OCI-LY3 (cell line): ENCODE results near the gene VSIG10L.

Experiments used
- H2AFZ ChIP-seq: fragments of 200-600, 300-600 bp; shearing (Covaris generic); 2 replicates; pipeline ENCODE4 v1.6.0; 2014; ENCODE audit warnings: antibody characterized with exemption, low read depth, low read length
- H3K27ac ChIP-seq: fragments of 200-600, 300-600 bp; sonication (generic); 2 replicates; pipeline ENCODE4 v1.5.1; 2014; ENCODE audit warnings: mild to moderate bottlenecking, low read length, moderate library complexity, mixed read lengths
- H3K27me3 ChIP-seq: fragments of 200-600, 300-600 bp; sonication (generic); 2 replicates; pipeline ENCODE4 v1.6.1; 2014; ENCODE audit warnings: low read depth, low read length, mixed read lengths
- H3K36me3 ChIP-seq: fragments of 200-600, 300-600 bp; sonication (generic); replicated peaks from 2 replicates; pipeline ENCODE3; 2014; ENCODE audit warnings: low read depth, low read length, mixed read lengths
- H3K4me1 ChIP-seq: fragments of 300-600, 200-600 bp; sonication (generic); 2 replicates; pipeline ENCODE4 v1.6.1; 2014; ENCODE audit warnings: low read length, mixed read lengths
- H3K4me2 ChIP-seq: fragments of 200-600, 300-600 bp; sonication (generic); 2 replicates; pipeline ENCODE4 v1.6.1; 2014; ENCODE audit warnings: low read length, mixed read lengths
- H3K4me3 ChIP-seq: fragments of 300-600, 200-600 bp; sonication (generic); 2 replicates; pipeline ENCODE4 v1.5.1; 2014; ENCODE audit warnings: antibody characterized with exemption, mild to moderate bottlenecking, low read length, moderate library complexity
- H3K79me2 ChIP-seq: fragments of 300-600, 200-600 bp; shearing (Covaris generic); 2 replicates; pipeline ENCODE4 v1.6.1; 2014; ENCODE audit warnings: mild to moderate bottlenecking, low read length, mixed read lengths
- H3K9ac ChIP-seq: fragments of 300-600, 200-600 bp; shearing (Covaris generic); 2 replicates; pipeline ENCODE4 v1.6.0; 2014; ENCODE audit warnings: mild to moderate bottlenecking, low read length, moderate library complexity
- H3K9me3 ChIP-seq: fragments of 200-600, 300-600 bp; shearing (Covaris generic); 2 replicates; pipeline ENCODE4 v1.6.1; 2014; ENCODE audit warnings: low read length, mixed read lengths; ENCODE audit not compliant: insufficient read depth
- H4K20me1 ChIP-seq: fragments of 200-600, 300-600 bp; sonication (generic); 2 replicates; pipeline ENCODE4 v1.6.1; 2016; ENCODE audit warnings: low read length, mixed read lengths; ENCODE audit not compliant: insufficient read depth
- EZH2phosphoT487 ChIP-seq: fragments of 200-600 bp; shearing (Covaris generic); IDR thresholded peaks from 2 replicates; pipeline ENCODE4 v1.6.1; 2018; ENCODE audit warnings: antibody characterized with exemption, mixed run types, low read depth
- TF ChIP-seq, protein P1 (sequence below): fragments of 200-600, 300-600 bp; sonication (generic); IDR thresholded peaks from 2 replicates; pipeline ENCODE4 v1.5.1; 2014; ENCODE audit warnings: antibody characterized with exemption, low read length, low read depth

VSIG10L gene

DNA sequence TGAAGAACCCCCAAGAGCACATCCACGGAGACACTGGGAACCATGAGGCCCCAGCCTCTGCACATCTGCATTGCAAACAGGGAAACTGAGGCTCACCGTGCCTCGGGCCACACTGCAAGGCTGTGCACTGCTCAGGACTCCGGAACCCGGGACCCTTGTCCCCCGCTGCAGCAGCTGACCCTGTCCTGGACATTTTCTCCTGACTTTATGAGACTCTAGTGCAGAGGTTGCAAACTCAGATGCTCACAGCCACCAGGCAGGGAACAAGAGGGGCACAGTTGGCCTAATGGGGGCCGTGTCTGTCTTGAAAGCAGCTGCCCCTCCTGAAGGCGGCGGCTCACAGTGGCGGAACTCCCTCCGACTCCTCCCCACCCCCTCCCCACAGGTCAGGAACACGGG lies 47.0 kb downstream of the VSIG10L start:
- H3K9ac ChIP-seq, result no peak overlapping the region
- no peaks in the 10 kb centered on the region for H3K79me2 ChIP-seq
- H3K4me2 ChIP-seq, result no peak overlapping the region
- H4K20me1 ChIP-seq, result no peaks in the 10 kb centered on the region
- H3K36me3 ChIP-seq, result no peaks in the 10 kb centered on the region
- no peak overlapping the region for H3K27ac ChIP-seq
- no peak for TF ChIP-seq EZH2phosphoT487
- TF ChIP-seq, protein P1, sequence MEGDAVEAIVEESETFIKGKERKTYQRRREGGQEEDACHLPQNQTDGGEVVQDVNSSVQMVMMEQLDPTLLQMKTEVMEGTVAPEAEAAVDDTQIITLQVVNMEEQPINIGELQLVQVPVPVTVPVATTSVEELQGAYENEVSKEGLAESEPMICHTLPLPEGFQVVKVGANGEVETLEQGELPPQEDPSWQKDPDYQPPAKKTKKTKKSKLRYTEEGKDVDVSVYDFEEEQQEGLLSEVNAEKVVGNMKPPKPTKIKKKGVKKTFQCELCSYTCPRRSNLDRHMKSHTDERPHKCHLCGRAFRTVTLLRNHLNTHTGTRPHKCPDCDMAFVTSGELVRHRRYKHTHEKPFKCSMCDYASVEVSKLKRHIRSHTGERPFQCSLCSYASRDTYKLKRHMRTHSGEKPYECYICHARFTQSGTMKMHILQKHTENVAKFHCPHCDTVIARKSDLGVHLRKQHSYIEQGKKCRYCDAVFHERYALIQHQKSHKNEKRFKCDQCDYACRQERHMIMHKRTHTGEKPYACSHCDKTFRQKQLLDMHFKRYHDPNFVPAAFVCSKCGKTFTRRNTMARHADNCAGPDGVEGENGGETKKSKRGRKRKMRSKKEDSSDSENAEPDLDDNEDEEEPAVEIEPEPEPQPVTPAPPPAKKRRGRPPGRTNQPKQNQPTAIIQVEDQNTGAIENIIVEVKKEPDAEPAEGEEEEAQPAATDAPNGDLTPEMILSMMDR, result no peak
- no peak overlapping the region for H3K4me3 ChIP-seq
- H3K27me3 ChIP-seq, result peaks cover 15% of the 10 kb centered on the region; the same call in 1 of the 2 replicates
- H2AFZ ChIP-seq, result no peak overlapping the region
- no peaks in the 10 kb centered on the region for H3K4me1 ChIP-seq
- no peaks in the 10 kb centered on the region for H3K9me3 ChIP-seq

DNA sequence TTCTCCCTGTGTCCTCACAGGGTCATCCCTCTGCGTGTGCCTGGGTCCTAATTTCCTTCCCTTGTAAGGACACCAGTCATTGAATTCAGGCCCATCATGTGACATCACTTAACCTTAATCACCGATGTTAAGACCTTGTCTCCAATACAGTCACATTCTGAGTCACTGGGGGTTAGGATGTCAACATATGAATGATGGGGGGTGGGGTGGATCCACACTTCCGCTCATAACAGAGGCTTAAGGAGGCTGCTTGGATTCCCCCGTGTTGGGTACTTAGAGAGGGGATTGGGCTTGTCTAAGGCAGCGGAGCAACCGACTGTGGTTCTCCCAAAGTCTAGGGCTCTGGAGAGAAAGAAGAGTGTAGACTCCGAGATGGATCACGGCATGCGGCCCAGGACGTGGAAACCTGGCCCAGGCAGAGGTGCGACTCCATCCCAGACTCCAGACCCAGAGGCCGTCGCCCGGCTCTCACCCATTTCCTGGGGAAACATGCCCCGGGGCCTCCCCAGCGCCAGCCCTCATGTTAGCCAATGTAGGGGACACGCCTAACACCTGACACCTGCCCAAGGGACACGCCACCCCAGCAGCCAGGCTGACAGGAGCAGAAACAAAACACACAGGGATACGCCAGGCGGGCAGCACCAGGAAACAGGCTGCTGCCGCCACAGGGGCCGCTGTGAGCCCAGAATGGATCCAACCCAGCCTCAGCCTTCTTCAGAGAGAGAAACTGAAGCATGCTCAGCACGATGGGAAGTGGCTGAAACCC lies 47.5 kb downstream of the VSIG10L start:
- no peak overlapping the region for H2AFZ ChIP-seq
- H3K4me2 ChIP-seq, result no peak overlapping the region
- no peaks in the 10 kb centered on the region for H3K79me2 ChIP-seq
- TF ChIP-seq EZH2phosphoT487, result no peak
- TF ChIP-seq, protein P1, result no peak
- no peaks in the 10 kb centered on the region for H4K20me1 ChIP-seq
- no peak overlapping the region for H3K4me3 ChIP-seq
- H3K36me3 ChIP-seq, result no peaks in the 10 kb centered on the region
- no peaks in the 10 kb centered on the region for H3K4me1 ChIP-seq
- peaks cover 19% of the 10 kb centered on the region; the same call in 1 of the 2 replicates for H3K27me3 ChIP-seq
- H3K9me3 ChIP-seq, result no peaks in the 10 kb centered on the region
- no peak overlapping the region for H3K9ac ChIP-seq
- no peak overlapping the region for H3K27ac ChIP-seq

DNA sequence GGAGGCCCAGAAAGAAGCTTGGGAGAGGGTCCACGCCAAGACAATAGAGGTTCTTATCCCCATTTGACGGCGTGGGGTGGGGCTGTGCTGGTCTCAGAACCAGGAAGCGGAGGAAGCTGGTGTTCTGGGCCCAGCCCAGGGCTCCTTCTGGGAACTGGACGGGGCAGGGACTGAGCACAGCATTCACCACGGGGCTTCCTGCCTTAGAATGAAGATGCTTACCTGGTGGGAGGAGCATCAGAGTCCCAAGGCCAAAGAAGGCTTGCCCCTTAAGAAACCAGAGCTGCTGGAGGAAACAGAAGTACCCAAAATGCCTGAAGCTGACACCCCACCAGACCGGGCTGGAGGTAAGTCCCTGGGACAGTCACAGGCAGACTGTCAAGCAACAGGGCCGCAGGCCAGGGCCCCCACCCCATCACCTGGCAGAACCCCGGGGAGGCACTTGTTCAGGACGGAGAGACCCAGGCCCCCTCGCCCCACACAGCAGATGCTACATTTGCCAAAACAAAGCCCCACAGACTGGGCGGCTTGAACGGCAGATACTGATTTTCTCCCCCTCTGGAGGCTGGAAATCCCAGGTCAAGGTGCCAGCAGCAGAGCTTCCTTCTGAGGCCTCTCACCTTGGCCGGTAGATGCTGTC lies 48.2 kb downstream of the VSIG10L start:
- Histone ChIP-seq H3K9me3 (no peaks in the 10 kb centered on the region), H3K9ac (no peak overlapping the region), H3K36me3 (no peaks in the 10 kb centered on the region), H4K20me1 (no peaks in the 10 kb centered on the region), H2AFZ (no peak overlapping the region), H3K79me2 (no peaks in the 10 kb centered on the region), H3K27ac (no peak overlapping the region), H3K4me1 (no peaks in the 10 kb centered on the region), H3K4me3 (no peak overlapping the region), H3K27me3 (peaks cover 23% of the 10 kb centered on the region; the same call in 1 of the 2 replicates), H3K4me2 (no peak overlapping the region)
- TF ChIP-seq EZH2phosphoT487, result no peak
- TF ChIP-seq, protein P1, result no peak

DNA sequence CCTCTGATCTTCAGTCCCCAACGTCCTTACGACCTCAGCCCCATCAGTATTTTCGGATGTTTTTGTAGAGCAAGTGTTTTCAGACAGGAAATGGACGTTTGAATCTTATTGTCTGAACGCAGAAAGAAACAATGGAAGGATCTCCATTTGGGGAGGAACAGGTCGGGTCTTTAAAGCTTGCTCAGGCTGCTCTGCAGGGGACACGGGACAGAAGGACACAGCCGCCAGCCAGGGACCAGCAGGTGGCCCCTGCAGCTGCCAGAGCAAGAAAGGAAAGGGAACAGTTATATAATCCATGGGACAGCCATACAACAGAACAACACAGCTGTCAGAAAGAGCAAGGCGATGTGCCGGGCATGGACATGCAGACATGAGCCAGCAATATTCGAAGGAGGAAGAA lies 49.0 kb downstream of the VSIG10L start:
- Histone ChIP-seq H2AFZ (no peak overlapping the region), H3K27me3 (peaks cover 23% of the 10 kb centered on the region), H3K9ac (no peak overlapping the region), H3K4me3 (no peak overlapping the region), H3K4me2 (no peak overlapping the region), H4K20me1 (no peaks in the 10 kb centered on the region), H3K36me3 (no peaks in the 10 kb centered on the region), H3K27ac (no peak overlapping the region), H3K9me3 (no peaks in the 10 kb centered on the region), H3K4me1 (no peaks in the 10 kb centered on the region), H3K79me2 (no peaks in the 10 kb centered on the region)
- TF ChIP-seq, protein P1, result no peak
- TF ChIP-seq EZH2phosphoT487, result no peak
